ENCODE data around the gene ZNF433.
"Not testable (repeated sequence)": the region's sequence is repeated elsewhere in the genome, so short reads cannot be mapped to it uniquely, and the experiment has no call there.

ZNF433 gene

GRCh38 chr19:12035220-12036172, at the start of gene ZNF433:
ZNF433 (minus strand) TSS chr19:12035679; CDS start chr19:12035539, 140 bp downstream.
- peak; percentile 97 for ATAC-seq
- Mint-ChIP-seq H3K9me3 (no peaks in the 10 kb centered on the region), H3K27ac (peak within 1 kb of the TSS; percentile 84), H3K36me3 (no peaks in the 10 kb centered on the region), H3K4me3 (peak within 1 kb of the TSS; percentile 90), H3K27me3 (no peaks in the 10 kb centered on the region), H3K4me1 (peaks cover 20% of the 10 kb centered on the region)

GRCh38 chr19:12083336-12083735, 47.9 kb upstream of the ZNF433 start:
- H3K9me3 Mint-ChIP-seq, H3K27me3 Mint-ChIP-seq, ATAC-seq, H3K4me1 Mint-ChIP-seq, H3K36me3 Mint-ChIP-seq, H3K27ac Mint-ChIP-seq, H3K4me3 Mint-ChIP-seq: not testable (repeated sequence)

- H3K4me1 Mint-ChIP-seq: no peaks in the 10 kb centered on the region
- peaks cover 16% of the 10 kb centered on the region for H3K9me3 Mint-ChIP-seq
- no peak overlapping the region for H3K27ac Mint-ChIP-seq
- H3K27me3 Mint-ChIP-seq: no peaks in the 10 kb centered on the region
- H3K4me3 Mint-ChIP-seq: no peak overlapping the region
- peaks cover 57% of the 10 kb centered on the region for H3K36me3 Mint-ChIP-seq
- ATAC-seq: no peak
These were observed 41.9 kb upstream of the ZNF433 start for GRCh38 chr19:12077375-12077774.

GRCh38 chr19:12076331-12076730, 40.9 kb upstream of the ZNF433 start:
- H3K27me3 Mint-ChIP-seq, H3K4me3 Mint-ChIP-seq, ATAC-seq, H3K27ac Mint-ChIP-seq, H3K4me1 Mint-ChIP-seq: not testable (repeated sequence)
- peaks cover 16% of the 10 kb centered on the region for H3K9me3 Mint-ChIP-seq
- peaks cover 57% of the 10 kb centered on the region for H3K36me3 Mint-ChIP-seq

- Mint-ChIP-seq H3K27ac (no peak overlapping the region), H3K4me3 (no peak overlapping the region), H3K27me3 (no peaks in the 10 kb centered on the region), H3K36me3 (peaks cover 64% of the 10 kb centered on the region), H3K4me1 (no peaks in the 10 kb centered on the region), H3K9me3 (peaks cover 19% of the 10 kb centered on the region)
- ATAC-seq: no peak
These were observed 40.2 kb upstream of the ZNF433 start for GRCh38 chr19:12075538-12076139.

- Mint-ChIP-seq H3K36me3 (peaks cover 17% of the 10 kb centered on the region), H3K4me1 (peaks cover 24% of the 10 kb centered on the region), H3K27ac (peak within 1 kb of the TSS; percentile 98), H3K9me3 (peaks cover 3% of the 10 kb centered on the region), H3K4me3 (peak within 1 kb of the TSS; percentile 97), H3K27me3 (no peaks in the 10 kb centered on the region)
- ATAC-seq: peak; percentile 98
These were observed 29.4 kb upstream of the ZNF433 start, which contains the start of gene ZNF844 for GRCh38 chr19:12064590-12065538. ZNF844 (plus strand) TSS chr19:12064731; CDS start chr19:12064874, 143 bp downstream.

- no peaks in the 10 kb centered on the region for H3K9me3 Mint-ChIP-seq
- ATAC-seq: no peak
- H3K4me3 Mint-ChIP-seq: no peak overlapping the region
- no peak overlapping the region for H3K27ac Mint-ChIP-seq
- no peaks in the 10 kb centered on the region for H3K36me3 Mint-ChIP-seq
- H3K27me3 Mint-ChIP-seq: peaks cover 9% of the 10 kb centered on the region
- H3K4me1 Mint-ChIP-seq: peaks cover 26% of the 10 kb centered on the region
These were observed 20.3 kb upstream of the ZNF433 start for GRCh38 chr19:12055784-12056183.

- peaks cover 18% of the 10 kb centered on the region for H3K4me1 Mint-ChIP-seq
- ATAC-seq: peak; percentile 95
- H3K36me3 Mint-ChIP-seq: no peaks in the 10 kb centered on the region
- peak within 1 kb of the TSS; percentile 21 for H3K27ac Mint-ChIP-seq
- no peaks in the 10 kb centered on the region for H3K9me3 Mint-ChIP-seq
- H3K27me3 Mint-ChIP-seq: peaks cover 9% of the 10 kb centered on the region
- H3K4me3 Mint-ChIP-seq: peak within 1 kb of the TSS; percentile 93
These were observed 17.2 kb upstream of the ZNF433 start, which contains the start of gene ZNF878 for GRCh38 chr19:12052497-12053169. ZNF878 (minus strand) TSS chr19:12052961; CDS start chr19:12052801, 160 bp downstream.

GRCh38 chr19:12052091-12052496, 16.6 kb upstream of the ZNF433 start:
- Mint-ChIP-seq H3K27ac (peak overlapping the region; percentile 21), H3K4me1 (peaks cover 18% of the 10 kb centered on the region), H3K9me3 (no peaks in the 10 kb centered on the region), H3K36me3 (no peaks in the 10 kb centered on the region), H3K4me3 (peak overlapping the region; percentile 93), H3K27me3 (peaks cover 9% of the 10 kb centered on the region)
- peak; percentile 39 for ATAC-seq

GRCh38 chr19:12047868-12048267, 12.4 kb upstream of the ZNF433 start:
- no peak overlapping the region for H3K4me3 Mint-ChIP-seq
- peaks cover 24% of the 10 kb centered on the region for H3K36me3 Mint-ChIP-seq
- peaks cover 12% of the 10 kb centered on the region for H3K4me1 Mint-ChIP-seq
- H3K27ac Mint-ChIP-seq: no peak overlapping the region
- ATAC-seq: no peak
- H3K9me3 Mint-ChIP-seq: peaks cover 5% of the 10 kb centered on the region
- peaks cover 9% of the 10 kb centered on the region for H3K27me3 Mint-ChIP-seq

GRCh38 chr19:12043752-12044422, 8.4 kb upstream of the ZNF433 start:
- H3K27ac Mint-ChIP-seq: no peak overlapping the region
- no peaks in the 10 kb centered on the region for H3K27me3 Mint-ChIP-seq
- H3K36me3 Mint-ChIP-seq: peaks cover 29% of the 10 kb centered on the region
- no peak overlapping the region for H3K4me3 Mint-ChIP-seq
- ATAC-seq: no peak
- peaks cover 8% of the 10 kb centered on the region for H3K9me3 Mint-ChIP-seq
- no peaks in the 10 kb centered on the region for H3K4me1 Mint-ChIP-seq

GRCh38 chr19:12042893-12043292, 7.4 kb upstream of the ZNF433 start:
- ATAC-seq: no peak
- Mint-ChIP-seq H3K9me3 (peaks cover 8% of the 10 kb centered on the region), H3K36me3 (peaks cover 29% of the 10 kb centered on the region), H3K27ac (no peak overlapping the region), H3K4me1 (no peaks in the 10 kb centered on the region), H3K4me3 (no peak overlapping the region), H3K27me3 (no peaks in the 10 kb centered on the region)

- H3K36me3 Mint-ChIP-seq: no peaks in the 10 kb centered on the region
- no peak for ATAC-seq
- H3K4me1 Mint-ChIP-seq: peaks cover 20% of the 10 kb centered on the region
- H3K4me3 Mint-ChIP-seq: peak overlapping the region; percentile 36
- no peaks in the 10 kb centered on the region for H3K9me3 Mint-ChIP-seq
- no peak overlapping the region for H3K27ac Mint-ChIP-seq
- H3K27me3 Mint-ChIP-seq: no peaks in the 10 kb centered on the region
These were observed 859 bp downstream of the ZNF433 start for GRCh38 chr19:12034620-12035019.

- Mint-ChIP-seq H3K4me1 (peaks cover 20% of the 10 kb centered on the region), H3K9me3 (no peaks in the 10 kb centered on the region), H3K27me3 (no peaks in the 10 kb centered on the region), H3K27ac (no peak overlapping the region), H3K36me3 (no peaks in the 10 kb centered on the region), H3K4me3 (peak overlapping the region; percentile 36)
- ATAC-seq: no peak
These were observed 1.3 kb downstream of the ZNF433 start for GRCh38 chr19:12034198-12034597.

Measured in stimulated activated memory B cell treated with anti-CD40 and anti-IgM and Interleukin-4, amounts not matched to agents 10 μg/mL and 1 μg/mL and 100 μg/mL, for 72 hours (primary cell).